Stomach (tissue), 4 donors: ENCODE data around the gene CLASRP.

Experiments used
- POLR2A ChIP-seq, 4 donors: fragments of 450-650 bp; IDR thresholded peaks; one replicate each; pipeline ENCODE4 v1.6.1; 2016; ENCODE audit warnings: antibody characterized with exemption in 4 of 4, control low read depth in 2 of 4, mild to moderate bottlenecking in 1 of 4, moderate library complexity in 1 of 4
- POLR2AphosphoS5 ChIP-seq, 3 donors: sonication (generic); formaldehyde crosslinking; IDR thresholded peaks; one replicate each; pipeline ENCODE4 v1.6.1; 2016; ENCODE audit warnings: antibody characterized with exemption in 3 of 3
- TF ChIP-seq, protein P1 (sequence below), 7 experiments: fragments of 450-650 bp in 4 of 7; fragments of 200-600 bp in 3 of 7; sonication (generic) in 3 of 7; IDR thresholded peaks; one replicate each; pipeline ENCODE4 v1.5.1; 2016 to 2019; ENCODE audit warnings: antibody characterized with exemption in 7 of 7, control low read depth in 2 of 7, mild to moderate bottlenecking in 1 of 7

GRCh38 chr19:45003485-45003884 is 35.4 kb upstream of the CLASRP start:
- TF ChIP-seq POLR2A (IDR thresholded peaks at IDR 0.05) = no peak
- TF ChIP-seq, protein P1, sequence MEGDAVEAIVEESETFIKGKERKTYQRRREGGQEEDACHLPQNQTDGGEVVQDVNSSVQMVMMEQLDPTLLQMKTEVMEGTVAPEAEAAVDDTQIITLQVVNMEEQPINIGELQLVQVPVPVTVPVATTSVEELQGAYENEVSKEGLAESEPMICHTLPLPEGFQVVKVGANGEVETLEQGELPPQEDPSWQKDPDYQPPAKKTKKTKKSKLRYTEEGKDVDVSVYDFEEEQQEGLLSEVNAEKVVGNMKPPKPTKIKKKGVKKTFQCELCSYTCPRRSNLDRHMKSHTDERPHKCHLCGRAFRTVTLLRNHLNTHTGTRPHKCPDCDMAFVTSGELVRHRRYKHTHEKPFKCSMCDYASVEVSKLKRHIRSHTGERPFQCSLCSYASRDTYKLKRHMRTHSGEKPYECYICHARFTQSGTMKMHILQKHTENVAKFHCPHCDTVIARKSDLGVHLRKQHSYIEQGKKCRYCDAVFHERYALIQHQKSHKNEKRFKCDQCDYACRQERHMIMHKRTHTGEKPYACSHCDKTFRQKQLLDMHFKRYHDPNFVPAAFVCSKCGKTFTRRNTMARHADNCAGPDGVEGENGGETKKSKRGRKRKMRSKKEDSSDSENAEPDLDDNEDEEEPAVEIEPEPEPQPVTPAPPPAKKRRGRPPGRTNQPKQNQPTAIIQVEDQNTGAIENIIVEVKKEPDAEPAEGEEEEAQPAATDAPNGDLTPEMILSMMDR (IDR thresholded peaks at IDR 0.05) = no peak
- TF ChIP-seq POLR2AphosphoS5 (IDR thresholded peaks at IDR 0.05) = no peak
